Measurements from ENCODE around the gene HIP1. TPM values are rescaled to one million over a fixed set of nuclear protein-coding genes. Genes with fewer than 3 reads are reported as not detected.

HIP1 gene
- total and polyA plus RNA-seq, 9 of the 15 experiments (the other 6 are each of a cell fraction or from before 2014, with no cell fraction given) = 2.4 to 13.7 (median 9.5) TPM

DNA sequence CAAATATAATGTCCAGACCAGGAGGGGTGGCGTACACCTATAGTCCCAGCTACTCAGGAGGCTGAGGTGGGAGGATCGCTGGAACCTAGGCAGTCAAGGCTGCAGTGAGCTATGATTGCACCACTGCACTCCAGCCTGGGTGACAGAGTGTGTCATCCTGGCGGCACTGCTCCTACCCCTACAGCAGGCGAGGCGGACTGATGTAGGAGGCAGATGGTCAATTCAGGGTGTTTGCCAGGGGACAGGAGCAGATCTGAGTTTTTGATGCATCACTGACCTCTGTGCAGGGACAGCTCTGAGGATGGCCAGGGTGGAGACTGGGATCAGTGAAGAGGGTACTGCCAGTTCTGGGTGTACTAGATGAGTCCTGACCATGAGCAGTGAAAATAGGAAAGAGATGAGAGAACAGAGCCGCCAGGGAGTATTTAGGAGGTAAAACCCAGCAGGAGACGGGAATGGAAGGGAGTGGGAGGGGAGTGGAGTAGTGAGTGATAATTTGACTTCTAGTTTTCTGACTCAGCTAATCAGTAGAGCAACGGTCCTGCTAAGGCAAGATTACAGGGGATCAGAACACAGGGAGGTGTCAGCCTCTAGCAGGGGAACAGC is 75.3 kb downstream of the HIP1 start (continued):
- TF ChIP-seq MAZ (CRISPR knock-in tag; conservative IDR thresholded peaks at IDR 0.05 in 1 of 2, IDR thresholded peaks at IDR 0.05 in 1 of 2) = peak in 1 of 2 experiments; percentile 28; a peak in 2 of 4 replicates
- no peak for TF ChIP-seq ZC3H8 (IDR thresholded peaks at IDR 0.05)
- 0 out of 4 replicates have a peak, but pooled peaks of 1 of the 2 experiments have one; percentile 23 for TF ChIP-seq NRF1 (conservative IDR thresholded peaks at IDR 0.05 in 1 of 2, IDR thresholded peaks at IDR 0.05 in 1 of 2)
- peak; percentile 63; the same call in 1 of the 2 replicates for TF ChIP-seq NBN (IDR thresholded peaks at IDR 0.05; ENCODE audit: low read depth)
- TF ChIP-seq MCM3 (IDR thresholded peaks at IDR 0.05) = no peak
- TF ChIP-seq MBD2 (IDR thresholded peaks at IDR 0.05; ENCODE audit: borderline replicate concordance, low read depth) = peak; percentile 44; the same call in 1 of the 2 replicates
- TF ChIP-seq SMARCA4 (IDR thresholded peaks at IDR 0.05) = peak; percentile 96
- TF ChIP-seq ERF (CRISPR knock-in tag; IDR thresholded peaks at IDR 0.05) = no peak
- 0 out of 2 replicates have a peak, but pooled peaks have one; percentile 44 for TF ChIP-seq EHMT2 (IDR thresholded peaks at IDR 0.05)
- peak; percentile 90 for TF ChIP-seq TCF3 (CRISPR knock-in tag; IDR thresholded peaks at IDR 0.05)
- TF ChIP-seq LEF1 (IDR thresholded peaks at IDR 0.05) = peak; percentile 58; the same call in 1 of the 2 replicates
- TF ChIP-seq, protein P1, sequence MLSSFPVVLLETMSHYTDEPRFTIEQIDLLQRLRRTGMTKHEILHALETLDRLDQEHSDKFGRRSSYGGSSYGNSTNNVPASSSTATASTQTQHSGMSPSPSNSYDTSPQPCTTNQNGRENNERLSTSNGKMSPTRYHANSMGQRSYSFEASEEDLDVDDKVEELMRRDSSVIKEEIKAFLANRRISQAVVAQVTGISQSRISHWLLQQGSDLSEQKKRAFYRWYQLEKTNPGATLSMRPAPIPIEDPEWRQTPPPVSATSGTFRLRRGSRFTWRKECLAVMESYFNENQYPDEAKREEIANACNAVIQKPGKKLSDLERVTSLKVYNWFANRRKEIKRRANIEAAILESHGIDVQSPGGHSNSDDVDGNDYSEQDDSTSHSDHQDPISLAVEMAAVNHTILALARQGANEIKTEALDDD (IDR thresholded peaks at IDR 0.05) = peak; percentile 64; the same call in 1 of the 2 replicates
- peak; percentile 74 for TF ChIP-seq JUND (IDR thresholded peaks at IDR 0.05; ENCODE audit: borderline replicate concordance, low read depth, low read length)
- TF ChIP-seq JUND (tag; IDR thresholded peaks at IDR 0.05; ENCODE audit: borderline replicate concordance, low read depth, low read length) = peak; percentile 50; the same call in 1 of the 3 replicates
- peak; percentile 84 for TF ChIP-seq TAL1 (IDR thresholded peaks at IDR 0.05)
- no peak for TF ChIP-seq WHSC1 (IDR thresholded peaks at IDR 0.05; ENCODE audit: low read length)
- TF ChIP-seq MED1 (CRISPR knock-in tag; IDR thresholded peaks at IDR 0.05; ENCODE audit: borderline replicate concordance) = no peak
- peak; percentile 51 for TF ChIP-seq ZNF134 (CRISPR knock-in tag; conservative IDR thresholded peaks at IDR 0.05)
- TF ChIP-seq HSF4 (CRISPR knock-in tag; IDR thresholded peaks at IDR 0.05; ENCODE audit: borderline replicate concordance) = no peak
- peak; percentile 87 for TF ChIP-seq SMARCB1 (IDR thresholded peaks at IDR 0.05; ENCODE audit: insufficient read length, low read depth)
- peak; percentile 24; the same call in 1 of the 2 replicates for TF ChIP-seq ZNF23 (CRISPR knock-in tag; IDR thresholded peaks at IDR 0.05)
- TF ChIP-seq RCOR1 (IDR thresholded peaks at IDR 0.05; ENCODE audit: borderline replicate concordance in 1 of 2, low read depth in 2 of 2, low read length in 2 of 2) = peak in 1 of 2 experiments; percentile 66; a peak in 1 of 4 replicates
- TF ChIP-seq BRD9 (IDR thresholded peaks at IDR 0.05; ENCODE audit: low read depth, partially characterized antibody) = peak; percentile 19
- 0 out of 4 replicates have a peak, but pooled peaks of 1 of the 2 experiments have one; percentile 5 for TF ChIP-seq RAD21 (CRISPR knock-in tag; conservative IDR thresholded peaks at IDR 0.05 in 1 of 2, IDR thresholded peaks at IDR 0.05 in 1 of 2)
- no peak for TF ChIP-seq ZNF146 (CRISPR knock-in tag; IDR thresholded peaks at IDR 0.05; ENCODE audit: unreplicated experiment)
- TF ChIP-seq FOXK1 (CRISPR knock-in tag; IDR thresholded peaks at IDR 0.05; ENCODE audit: borderline replicate concordance) = no peak
- TF ChIP-seq MTA3 (IDR thresholded peaks at IDR 0.05; ENCODE audit: borderline replicate concordance) = peak; percentile 51; the same call in 1 of the 2 replicates
- TF ChIP-seq ARID1B (IDR thresholded peaks at IDR 0.05) = peak; percentile 97
- TF ChIP-seq ZSCAN29 (IDR thresholded peaks at IDR 0.05) = 0 out of 2 replicates have a peak, but pooled peaks have one; percentile 50
- TF ChIP-seq TEAD4 (IDR thresholded peaks at IDR 0.05; ENCODE audit: low read length) = peak; percentile 81
- no peak for TF ChIP-seq TEAD4 (CRISPR knock-in tag; IDR thresholded peaks at IDR 0.05; ENCODE audit: borderline replicate concordance)
- TF ChIP-seq ATF1 (CRISPR knock-in tag; IDR thresholded peaks at IDR 0.05) = no peak
- TF ChIP-seq ATF1 (tag; IDR thresholded peaks at IDR 0.05) = peak; percentile 37; the same call in 1 of the 2 replicates
